GM23248 (cell line): ENCODE measurements around the gene AGPAT3.

Experiments
- EZH2 ChIP-seq: fragments of 200-600 bp; sonication (generic); IDR thresholded peaks from 2 replicates; pipeline ENCODE4 v1.6.1; 2018; ENCODE audit warnings: antibody characterized with exemption, mild to moderate bottlenecking; ENCODE audit not compliant: insufficient read depth, poor library complexity, severe bottlenecking
- EZH2phosphoT487 ChIP-seq: fragments of 200-600 bp; sonication (generic); IDR thresholded peaks from 2 replicates; pipeline ENCODE4 v1.6.1; 2018; ENCODE audit warnings: antibody characterized with exemption, moderate library complexity, mild to moderate bottlenecking, low read depth; ENCODE audit not compliant: insufficient read depth

DNA sequence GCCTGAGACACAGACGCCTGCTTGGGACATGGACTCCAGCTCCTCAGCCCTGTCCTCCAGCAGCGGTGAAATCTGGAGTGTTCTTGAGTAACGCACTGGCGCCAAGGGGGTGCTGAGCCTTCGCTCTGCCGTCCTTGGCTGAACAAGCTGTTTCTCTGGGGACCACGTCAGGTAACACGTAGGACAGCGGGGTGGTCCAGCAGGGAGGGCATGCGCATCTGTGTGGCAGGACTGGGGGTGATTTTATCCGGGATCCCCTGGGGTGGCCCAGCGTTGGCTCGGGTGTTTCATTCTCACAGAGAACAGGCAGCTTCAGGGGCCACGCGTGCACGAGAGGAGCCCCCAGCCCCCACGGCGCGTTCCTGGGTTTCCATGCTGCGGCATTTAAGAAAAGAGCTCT, 61.2 kb downstream of the AGPAT3 start:
- TF ChIP-seq EZH2 (no peak), EZH2phosphoT487 (no peak)
